A673 (cell line): Measurements from ENCODE around the gene ZFAND5. TPM values are rescaled to one million over a fixed set of nuclear protein-coding genes. Genes with fewer than 3 reads are reported as not detected.

Experiments
- BruUV-seq: library from RNA; stranded (reverse); fragments of 400-500 nt; replicated peaks from 2 replicates; lab custom pipeline; 2021; lab: Mats Ljungman, UMichigan
- CTCF ChIA-PET: fragments of 300-600 bp; sonication (Branson Sonifier 250); formaldehyde crosslinking; loops from one replicate; lab custom pipeline; 2022; ENCODE audit warnings: antibody characterized with exemption; lab: Charles Lee
- POLR2A ChIA-PET: fragments of 300-600 bp; sonication (Branson Sonifier 250); formaldehyde crosslinking; loops from one replicate; lab custom pipeline; 2022; ENCODE audit warnings: antibody characterized with exemption; ENCODE audit not compliant: low non-redundant PET; lab: Charles Lee
- DNase-seq: peaks from one replicate; pipeline ENCODE4 v3.0.0-alpha.2; 2015; ENCODE audit warnings: low spot score
- H3K27ac ChIP-seq: fragments of 200-600 bp; sonication (generic); 2 replicates; pipeline ENCODE4 v1.5.1; 2016; ENCODE audit warnings: mixed run types, low read depth, mild to moderate bottlenecking, mixed read lengths, antibody characterized with exemption, low read length; ENCODE audit not compliant: poor library complexity, severe bottlenecking
- H3K27me3 ChIP-seq: fragments of 200-600 bp; sonication (generic); replicated peaks from 2 replicates; pipeline ENCODE4 v1.6.1; 2017; ENCODE audit warnings: mixed run types, low read depth, mild to moderate bottlenecking, mixed read lengths, antibody characterized with exemption, low read length; ENCODE audit not compliant: insufficient read depth, poor library complexity
- H3K36me3 ChIP-seq: fragments of 200-600 bp; sonication (generic); 2 replicates; pipeline ENCODE4 v1.6.1; 2016; ENCODE audit warnings: mixed run types, mild to moderate bottlenecking, mixed read lengths, antibody characterized with exemption, low read length; ENCODE audit not compliant: insufficient read depth, poor library complexity, severe bottlenecking
- H3K4me1 ChIP-seq: fragments of 200-600 bp; sonication (generic); 2 replicates; pipeline ENCODE4 v1.6.1; 2017; ENCODE audit warnings: mixed run types, mild to moderate bottlenecking, mixed read lengths, antibody characterized with exemption, low read length; ENCODE audit not compliant: insufficient read depth, poor library complexity, severe bottlenecking
- H3K4me3 ChIP-seq: fragments of 200-600 bp; sonication (generic); 2 replicates; pipeline ENCODE4 v1.5.1; 2016; ENCODE audit warnings: low read depth, mixed run types, mild to moderate bottlenecking, mixed read lengths, low read length; ENCODE audit not compliant: poor library complexity, severe bottlenecking
- H3K9me3 ChIP-seq: fragments of 200-600 bp; sonication (generic); 2 replicates; pipeline ENCODE4 v1.6.1; 2016; ENCODE audit warnings: mixed run types, low read depth, mild to moderate bottlenecking, mixed read lengths, antibody characterized with exemption, low read length; ENCODE audit not compliant: poor library complexity, severe bottlenecking
- EZH2 ChIP-seq: fragments of 200-600 bp; sonication (generic); IDR thresholded peaks from 2 replicates; pipeline ENCODE4 v1.6.1; 2017; ENCODE audit warnings: borderline replicate concordance, low read depth, mild to moderate bottlenecking, mixed read lengths, antibody characterized with exemption, low read length; ENCODE audit not compliant: poor library complexity, severe bottlenecking
- intact Hi-C: fragments of 100-400 bp; cut with micrococcal nuclease; formaldehyde crosslinking; loops from one replicate; pipeline ENCODE4 v1.10.0; 2022; ENCODE audit not compliant: unreplicated experiment
- total RNA-seq: library from RNA; stranded (reverse); gene quantifications from 2 replicates; pipeline ENCODE4 v1.2.3, GENCODE V29; 2021
- TF ChIP-seq, protein P1 (sequence below): fragments of 300-800, 200-600 bp; sonication (generic); conservative IDR thresholded peaks from 2 replicates; pipeline ENCODE4 v1.5.1; 2017; ENCODE audit warnings: low read depth, mild to moderate bottlenecking, antibody characterized with exemption, low read length, moderate library complexity, mixed read lengths

ZFAND5 gene
- total RNA-seq, 1 experiment from 2014 or later, result 194 TPM

DNA sequence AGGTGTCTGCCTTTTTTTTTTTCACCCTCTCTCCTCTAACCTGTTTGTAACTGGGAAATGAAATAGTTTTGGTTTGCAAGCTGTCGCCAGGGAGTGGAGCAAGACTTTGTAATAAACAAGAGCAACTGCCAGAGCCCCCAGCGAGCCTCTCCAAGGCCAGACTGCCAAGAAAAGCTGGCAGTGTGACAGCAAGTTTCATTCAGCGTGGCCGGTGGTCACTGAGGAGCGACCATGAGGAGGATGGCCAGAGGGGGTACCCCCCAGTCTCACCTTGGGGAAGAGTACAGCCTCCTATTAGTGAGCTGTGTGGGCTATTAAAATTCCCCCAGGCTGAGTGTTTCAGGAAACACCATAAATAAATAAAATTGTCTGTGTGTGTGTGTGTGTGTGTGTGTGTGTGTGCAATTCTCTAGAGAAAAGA, 49.9 kb downstream of the ZFAND5 start:
- intact Hi-C loops, result no loop called here
- no peaks in the 10 kb centered on the region for H3K27me3 ChIP-seq
- H3K4me3 ChIP-seq, result no peak overlapping the region
- no peaks in the 10 kb centered on the region for H3K9me3 ChIP-seq
- peak; percentile 14 for DNase-seq
- no peaks in the 10 kb centered on the region for H3K36me3 ChIP-seq
- peaks cover 21% of the 10 kb centered on the region for H3K4me1 ChIP-seq
- ChIA-PET CTCF (interaction anchor here (0.6 kb wide), 1 partner anchor 275 kb away, joined by 8 read pairs; no protein-coding TSS in a partner anchor), POLR2A (interaction anchor here (0.7 kb wide), 1 partner anchor 57 kb away, joined by 3 read pairs; no protein-coding TSS in a partner anchor)
- no peak for TF ChIP-seq EZH2
- TF ChIP-seq, protein P1, sequence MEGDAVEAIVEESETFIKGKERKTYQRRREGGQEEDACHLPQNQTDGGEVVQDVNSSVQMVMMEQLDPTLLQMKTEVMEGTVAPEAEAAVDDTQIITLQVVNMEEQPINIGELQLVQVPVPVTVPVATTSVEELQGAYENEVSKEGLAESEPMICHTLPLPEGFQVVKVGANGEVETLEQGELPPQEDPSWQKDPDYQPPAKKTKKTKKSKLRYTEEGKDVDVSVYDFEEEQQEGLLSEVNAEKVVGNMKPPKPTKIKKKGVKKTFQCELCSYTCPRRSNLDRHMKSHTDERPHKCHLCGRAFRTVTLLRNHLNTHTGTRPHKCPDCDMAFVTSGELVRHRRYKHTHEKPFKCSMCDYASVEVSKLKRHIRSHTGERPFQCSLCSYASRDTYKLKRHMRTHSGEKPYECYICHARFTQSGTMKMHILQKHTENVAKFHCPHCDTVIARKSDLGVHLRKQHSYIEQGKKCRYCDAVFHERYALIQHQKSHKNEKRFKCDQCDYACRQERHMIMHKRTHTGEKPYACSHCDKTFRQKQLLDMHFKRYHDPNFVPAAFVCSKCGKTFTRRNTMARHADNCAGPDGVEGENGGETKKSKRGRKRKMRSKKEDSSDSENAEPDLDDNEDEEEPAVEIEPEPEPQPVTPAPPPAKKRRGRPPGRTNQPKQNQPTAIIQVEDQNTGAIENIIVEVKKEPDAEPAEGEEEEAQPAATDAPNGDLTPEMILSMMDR, result no peak
- no TSS peak for BruUV-seq
- H3K27ac ChIP-seq, result peak overlapping the region; percentile 51

DNA sequence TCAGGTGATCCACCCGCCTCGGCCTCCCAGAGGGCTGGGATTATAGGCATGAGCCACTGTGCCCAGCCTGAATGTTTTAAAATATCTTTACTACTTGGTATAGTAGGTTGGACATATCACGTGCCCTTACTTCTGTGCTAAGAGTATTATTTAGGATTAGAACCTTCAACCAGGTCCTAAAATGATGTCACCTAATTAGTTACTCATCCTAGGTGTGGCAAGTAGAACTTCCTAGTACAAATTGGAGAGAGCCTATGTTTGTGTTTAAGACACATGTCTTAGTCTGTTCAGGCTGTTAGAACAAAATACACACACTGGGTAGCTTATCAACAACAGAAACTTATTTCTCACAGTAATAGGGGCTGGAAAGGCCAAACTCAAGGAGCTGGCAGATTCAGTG, 51.5 kb downstream of the ZFAND5 start:
- H3K27ac ChIP-seq, result no peak overlapping the region
- H3K36me3 ChIP-seq, result no peaks in the 10 kb centered on the region
- ChIA-PET POLR2A (no interaction called here), CTCF (no interaction called here)
- H3K9me3 ChIP-seq, result no peaks in the 10 kb centered on the region
- no peaks in the 10 kb centered on the region for H3K27me3 ChIP-seq
- H3K4me1 ChIP-seq, result peaks cover 21% of the 10 kb centered on the region
- intact Hi-C loops, result no loop called here
- TF ChIP-seq, protein P1, result no peak
- DNase-seq, result no peak
- BruUV-seq, result no TSS peak
- no peak overlapping the region for H3K4me3 ChIP-seq

DNA sequence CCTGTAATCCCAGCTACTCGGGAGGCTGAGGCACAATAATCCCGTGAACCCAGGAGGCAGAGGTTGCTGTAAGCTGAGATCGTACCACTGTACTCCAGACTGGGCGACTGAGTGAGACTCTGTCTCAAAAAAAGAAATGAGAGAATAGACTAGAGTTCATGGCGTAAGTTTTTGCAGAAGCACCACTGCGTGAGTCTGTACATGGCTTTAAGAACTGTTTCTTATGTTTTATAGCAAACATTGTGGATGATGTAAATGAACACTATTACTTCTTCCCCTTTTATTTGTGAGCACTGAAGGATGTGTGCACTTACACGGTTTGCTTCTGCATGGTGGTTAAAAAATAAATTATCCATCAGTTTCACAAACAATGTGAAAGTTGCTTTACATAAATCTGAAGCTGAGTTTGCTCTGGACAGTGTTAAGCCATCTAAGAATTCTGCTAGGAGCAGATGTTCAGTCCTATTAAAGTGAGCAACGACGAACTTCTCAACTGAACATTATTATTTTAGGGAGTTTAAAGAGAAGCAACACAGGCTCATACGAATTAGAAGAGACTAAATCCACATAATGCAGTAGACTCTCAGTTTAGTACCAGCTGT, 52.5 kb downstream of the ZFAND5 start:
- ChIA-PET POLR2A (no interaction called here), CTCF (no interaction called here)
- Histone ChIP-seq H3K27me3 (no peaks in the 10 kb centered on the region), H3K27ac (no peak overlapping the region), H3K4me1 (peaks cover 21% of the 10 kb centered on the region), H3K4me3 (no peak overlapping the region), H3K36me3 (no peaks in the 10 kb centered on the region), H3K9me3 (no peaks in the 10 kb centered on the region)
- intact Hi-C loops, result no loop called here
- BruUV-seq, result no TSS peak
- DNase-seq, result no peak
- TF ChIP-seq, protein P1, result no peak
- no peak for TF ChIP-seq EZH2
